NCI-H2171 treated with DMSO at 0.1 percent for 48 hours (cell line): ENCODE data around the gene SCNN1B.
"Not testable (repeated sequence)": the region's sequence is repeated elsewhere in the genome, so short reads cannot be mapped to it uniquely, and the experiment has no call there.

ENCODE experiments used
- DNase-seq: peaks from one replicate; lab custom pipeline; 2025; lab: John Stamatoyannopoulos, UW

Gene SCNN1B

GRCh38 chr16:23302045-23302956 is at the start of gene SCNN1B:
SCNN1B (plus strand) TSS chr16:23302302; CDS start chr16:23348600, 46,298 bp downstream.
- DNase-seq = peak; percentile 51

- DNase-seq = peak; percentile 27
Measured at GRCh38 chr16:23252310-23252709, 49.8 kb upstream of the SCNN1B start.

GRCh38 chr16:23253650-23254049 is 48.5 kb upstream of the SCNN1B start:
- DNase-seq = not testable (repeated sequence)

GRCh38 chr16:23254338-23254737 is 47.8 kb upstream of the SCNN1B start:
- no peak for DNase-seq

- DNase-seq = no peak
Measured at GRCh38 chr16:23255000-23255399, 47.1 kb upstream of the SCNN1B start.

GRCh38 chr16:23256440-23256839 is 45.7 kb upstream of the SCNN1B start:
- no peak for DNase-seq

- DNase-seq = no peak
Measured at GRCh38 chr16:23257682-23258081, 44.4 kb upstream of the SCNN1B start.

GRCh38 chr16:23258919-23259237 is 43.2 kb upstream of the SCNN1B start:
- no peak for DNase-seq

GRCh38 chr16:23267647-23268046 is 34.5 kb upstream of the SCNN1B start:
- DNase-seq = no peak

- DNase-seq = no peak
Measured at GRCh38 chr16:23268561-23268960, 33.5 kb upstream of the SCNN1B start.

- DNase-seq = no peak
Measured at GRCh38 chr16:23269248-23269953, 32.7 kb upstream of the SCNN1B start.

- DNase-seq = peak; percentile 26
Measured at GRCh38 chr16:23270654-23271053, 31.4 kb upstream of the SCNN1B start.

- peak; percentile 56 for DNase-seq
Measured at GRCh38 chr16:23274968-23275367, 27.1 kb upstream of the SCNN1B start.

GRCh38 chr16:23276821-23277220 is 25.3 kb upstream of the SCNN1B start:
- DNase-seq = no peak

- no peak for DNase-seq
Measured at GRCh38 chr16:23278031-23278430, 24.1 kb upstream of the SCNN1B start.

- DNase-seq = peak; percentile 99
Measured at GRCh38 chr16:23279721-23280153, 22.4 kb upstream of the SCNN1B start.

- peak; percentile 45 for DNase-seq
Measured at GRCh38 chr16:23280483-23280967, 21.6 kb upstream of the SCNN1B start.

GRCh38 chr16:23282568-23282967 is 19.5 kb upstream of the SCNN1B start:
- peak; percentile 47 for DNase-seq

GRCh38 chr16:23283571-23283970 is 18.5 kb upstream of the SCNN1B start:
- DNase-seq = peak; percentile 58

GRCh38 chr16:23284584-23284983 is 17.5 kb upstream of the SCNN1B start:
- DNase-seq = no peak

GRCh38 chr16:23286131-23286532 is 16.0 kb upstream of the SCNN1B start:
- no peak for DNase-seq

- DNase-seq = no peak
Measured at GRCh38 chr16:23288209-23288608, 13.9 kb upstream of the SCNN1B start.
